ENCODE data around the gene RBM23.
"Not testable (repeated sequence)": the region's sequence is repeated elsewhere in the genome, so short reads cannot be mapped to it uniquely, and the experiment has no call there.

Gene RBM23

DNA sequence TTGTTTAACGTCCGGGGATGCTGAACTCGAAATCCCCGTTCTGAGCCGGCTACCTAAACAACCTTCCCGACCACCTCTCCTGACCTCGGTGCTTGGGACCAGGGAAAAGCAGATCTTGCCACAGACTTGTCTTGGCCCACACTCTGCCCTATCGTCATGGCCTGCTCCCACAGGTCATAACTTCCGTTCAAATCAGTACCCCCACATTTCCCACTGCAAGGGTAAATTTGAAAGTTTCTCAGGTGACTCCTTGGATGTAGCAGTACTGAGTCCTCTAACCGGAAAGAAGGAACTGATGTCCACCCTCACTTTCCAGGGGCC is 612 bp upstream of the RBM23 start:
- no peak for DNase-seq (ENCODE audit: low spot score)
- TF ChIP-seq, protein P1, sequence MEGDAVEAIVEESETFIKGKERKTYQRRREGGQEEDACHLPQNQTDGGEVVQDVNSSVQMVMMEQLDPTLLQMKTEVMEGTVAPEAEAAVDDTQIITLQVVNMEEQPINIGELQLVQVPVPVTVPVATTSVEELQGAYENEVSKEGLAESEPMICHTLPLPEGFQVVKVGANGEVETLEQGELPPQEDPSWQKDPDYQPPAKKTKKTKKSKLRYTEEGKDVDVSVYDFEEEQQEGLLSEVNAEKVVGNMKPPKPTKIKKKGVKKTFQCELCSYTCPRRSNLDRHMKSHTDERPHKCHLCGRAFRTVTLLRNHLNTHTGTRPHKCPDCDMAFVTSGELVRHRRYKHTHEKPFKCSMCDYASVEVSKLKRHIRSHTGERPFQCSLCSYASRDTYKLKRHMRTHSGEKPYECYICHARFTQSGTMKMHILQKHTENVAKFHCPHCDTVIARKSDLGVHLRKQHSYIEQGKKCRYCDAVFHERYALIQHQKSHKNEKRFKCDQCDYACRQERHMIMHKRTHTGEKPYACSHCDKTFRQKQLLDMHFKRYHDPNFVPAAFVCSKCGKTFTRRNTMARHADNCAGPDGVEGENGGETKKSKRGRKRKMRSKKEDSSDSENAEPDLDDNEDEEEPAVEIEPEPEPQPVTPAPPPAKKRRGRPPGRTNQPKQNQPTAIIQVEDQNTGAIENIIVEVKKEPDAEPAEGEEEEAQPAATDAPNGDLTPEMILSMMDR (IDR thresholded peaks at IDR 0.05; ENCODE audit: extremely low read depth, insufficient read depth, missing control alignments), result no peak
- in situ Hi-C loops (cut with MboI; ENCODE audit: low pct_unique_long_range_greater_than_20kb, low sequenced_read_pairs, unreplicated experiment), result no loop called here

DNA sequence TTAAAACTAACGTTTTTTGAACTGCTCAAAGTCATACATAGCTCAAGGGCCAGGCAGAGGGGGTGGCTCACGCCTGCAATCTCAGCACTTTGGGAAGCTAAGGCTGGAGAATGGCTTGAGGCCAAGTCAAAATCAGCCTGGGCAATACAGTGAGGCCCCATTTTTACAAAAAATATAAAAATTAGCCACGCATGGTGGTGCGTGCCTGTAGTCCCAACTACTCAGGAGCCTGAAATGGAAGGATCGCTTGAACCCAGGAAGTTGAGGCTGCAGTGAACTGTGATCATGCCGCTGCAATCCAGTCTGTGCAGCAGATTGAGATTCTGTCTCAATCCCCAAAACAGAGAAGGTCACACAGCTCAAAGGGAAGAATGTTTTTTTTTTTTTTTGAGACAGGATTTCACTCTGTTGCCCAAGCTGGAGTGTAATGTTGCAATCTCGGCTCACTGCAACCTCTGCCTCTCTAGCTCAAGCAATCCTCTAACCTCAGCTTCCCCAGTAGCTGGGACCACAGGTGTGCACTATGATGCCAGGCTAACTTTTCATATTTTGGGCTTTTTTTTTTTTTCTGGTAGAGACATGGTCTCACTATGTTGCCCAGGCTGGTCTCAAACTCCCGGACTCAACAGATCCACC is 2.9 kb downstream of the RBM23 start:
- in situ Hi-C loops (cut with MboI; ENCODE audit: low pct_unique_long_range_greater_than_20kb, low sequenced_read_pairs, unreplicated experiment), result no loop called here
- TF ChIP-seq, protein P1 (IDR thresholded peaks at IDR 0.05; ENCODE audit: extremely low read depth, insufficient read depth, missing control alignments), result no peak
- DNase-seq (ENCODE audit: low spot score), result no peak

DNA sequence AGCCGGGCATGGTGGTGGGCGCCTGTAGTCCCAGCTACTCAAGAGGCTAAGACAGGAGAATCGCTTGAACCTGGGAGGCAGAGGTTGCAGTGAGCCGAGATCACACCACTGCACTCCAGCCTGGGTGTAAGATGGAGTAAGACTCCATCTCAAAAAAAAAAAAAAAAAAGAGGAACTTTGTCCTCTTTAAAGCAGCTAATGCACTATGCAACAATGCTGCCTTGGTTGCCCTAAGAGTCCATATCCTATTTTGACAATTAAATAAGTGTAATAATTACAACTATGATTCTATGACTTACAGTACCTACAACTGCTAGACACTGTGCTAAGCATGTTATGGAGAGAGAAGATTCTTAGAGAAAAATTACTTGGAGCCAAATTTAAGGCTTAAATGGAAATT is 4.1 kb downstream of the RBM23 start:
- DNase-seq (ENCODE audit: low spot score); in situ Hi-C loops (cut with MboI; ENCODE audit: low pct_unique_long_range_greater_than_20kb, low sequenced_read_pairs, unreplicated experiment): not testable (repeated sequence)

DNA sequence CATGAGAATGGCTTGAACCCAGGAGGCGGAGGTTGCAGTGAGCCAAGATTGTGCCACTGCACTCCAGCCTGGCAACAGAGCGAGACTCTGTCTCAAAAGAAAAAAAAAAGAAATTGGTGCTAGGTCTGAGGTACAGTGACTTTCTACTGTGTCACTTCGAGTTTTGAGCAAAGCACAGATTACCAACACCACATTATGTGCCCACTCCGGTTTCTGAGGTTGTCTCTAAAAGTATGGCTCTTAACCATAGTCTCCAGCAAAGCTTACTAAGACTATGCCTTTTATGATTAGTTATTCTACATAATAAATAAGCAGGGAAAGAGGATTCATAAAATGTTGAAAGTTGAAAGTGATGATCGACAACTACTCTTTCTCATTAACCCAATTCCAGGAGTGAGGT is 8.0 kb downstream of the RBM23 start:
- TF ChIP-seq, protein P1 (IDR thresholded peaks at IDR 0.05; ENCODE audit: extremely low read depth, insufficient read depth, missing control alignments), result no peak
- in situ Hi-C loops (cut with MboI; ENCODE audit: low pct_unique_long_range_greater_than_20kb, low sequenced_read_pairs, unreplicated experiment), result no loop called here
- no peak for DNase-seq (ENCODE audit: low spot score)

DNA sequence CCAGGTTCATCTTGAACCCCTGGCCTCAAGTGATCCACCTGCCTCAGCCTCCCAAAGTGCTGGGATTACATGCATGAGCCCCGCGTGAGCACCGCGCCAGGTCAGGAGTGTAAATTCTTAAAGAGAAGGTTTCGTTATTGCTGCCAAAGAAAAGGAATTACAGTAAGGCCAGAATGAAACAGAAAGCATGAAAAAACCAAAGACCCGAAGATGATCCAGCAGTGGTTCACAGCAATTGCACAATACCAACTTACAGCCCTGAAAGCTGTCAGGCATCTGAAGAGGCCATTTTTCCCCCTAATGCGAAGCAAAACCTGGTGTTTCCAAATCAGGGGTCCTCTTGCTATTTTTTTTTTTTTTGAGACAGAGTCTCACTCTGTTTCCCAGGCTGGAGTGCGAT is 10.3 kb downstream of the RBM23 start:
- no peak for DNase-seq (ENCODE audit: low spot score)
- in situ Hi-C loops (cut with MboI; ENCODE audit: low pct_unique_long_range_greater_than_20kb, low sequenced_read_pairs, unreplicated experiment), result no loop called here
- TF ChIP-seq, protein P1 (IDR thresholded peaks at IDR 0.05; ENCODE audit: extremely low read depth, insufficient read depth, missing control alignments), result no peak

DNA sequence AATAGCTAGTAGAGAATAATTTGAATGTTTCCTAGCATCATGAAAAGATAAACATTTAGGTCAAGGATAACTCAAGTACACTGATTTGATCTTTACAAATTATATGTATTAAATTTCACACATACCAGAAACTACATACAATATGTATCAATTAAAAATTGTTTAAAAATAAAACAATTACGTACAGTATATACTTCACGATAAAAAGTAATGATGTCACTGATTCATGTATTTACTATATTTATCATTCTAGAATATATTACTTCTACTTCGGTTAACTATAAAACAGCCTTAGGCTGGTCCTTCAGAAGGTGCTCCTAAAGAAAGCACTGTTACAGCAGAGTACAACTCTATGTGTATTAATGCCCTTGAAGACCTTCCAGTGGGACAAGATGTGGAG is 11.5 kb downstream of the RBM23 start:
- in situ Hi-C loops (cut with MboI; ENCODE audit: low pct_unique_long_range_greater_than_20kb, low sequenced_read_pairs, unreplicated experiment), result no loop called here
- TF ChIP-seq, protein P1 (IDR thresholded peaks at IDR 0.05; ENCODE audit: extremely low read depth, insufficient read depth, missing control alignments), result no peak

DNA sequence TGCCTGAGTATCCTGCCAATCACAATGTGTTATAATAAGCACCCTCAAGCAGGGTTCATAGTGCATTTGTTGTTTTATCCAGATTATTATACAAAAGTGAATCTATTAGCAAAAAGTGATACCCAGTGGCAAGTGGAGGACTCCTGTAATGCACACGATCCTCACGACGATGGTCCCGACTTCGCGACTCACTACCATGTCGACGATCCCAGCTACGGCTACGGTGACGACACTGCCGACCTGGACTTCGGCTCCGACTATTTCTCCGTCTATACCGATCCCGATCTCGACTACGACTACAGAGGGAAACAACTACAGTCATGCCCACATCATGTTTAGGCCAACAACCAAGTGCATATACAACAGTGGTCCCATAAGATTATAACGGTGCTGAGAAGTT is 12.9 kb downstream of the RBM23 start:
- no peak for DNase-seq (ENCODE audit: low spot score)
- TF ChIP-seq, protein P1 (IDR thresholded peaks at IDR 0.05; ENCODE audit: extremely low read depth, insufficient read depth, missing control alignments), result no peak
- in situ Hi-C loops (cut with MboI; ENCODE audit: low pct_unique_long_range_greater_than_20kb, low sequenced_read_pairs, unreplicated experiment), result no loop called here

More for the DNA sequence above, 11.5 kb downstream of the RBM23 start:
- DNase-seq (ENCODE audit: low spot score), result no peak

All from GM13977 (cell line).